Psoas muscle (tissue), 8 donors: ENCODE results near the gene ABHD3. TPM values are rescaled to one million over a fixed set of nuclear protein-coding genes. Genes with fewer than 3 reads are reported as not detected.

Source experiments
- ATAC-seq, 4 donors: fragments of 200-7000 bp; cut with Tn5 transposase; one replicate each; pipeline ENCODE4 v1.9.1; 2020; ENCODE audit warnings: moderate library complexity in 3 of 4, mild to moderate bottlenecking in 2 of 4
- DNase-seq, 2 donors: peaks; one replicate each; pipeline ENCODE4 v3.0.0-alpha.2; 2020
- H3K27ac ChIP-seq: fragments of 200-600 bp; one replicate; pipeline ENCODE4 v1.8.0; 2022
- H3K27me3 ChIP-seq, 3 donors: fragments of 200-600 bp in 1 of 3; one replicate each; pipeline versions ENCODE4 v1.6.1 to v1.8.0; 2013 to 2022; ENCODE audit warnings: low read length in 2 of 3, mild to moderate bottlenecking in 2 of 3, moderate library complexity in 1 of 3; ENCODE audit not compliant: insufficient read depth in 3 of 3
- H3K36me3 ChIP-seq, 2 donors: fragments of 200-600 bp in 1 of 2; one replicate each; pipeline versions ENCODE4 v1.6.1 to v1.8.0; 2013 to 2022; ENCODE audit warnings: low read depth in 1 of 2, mild to moderate bottlenecking in 1 of 2, moderate library complexity in 1 of 2; ENCODE audit not compliant: insufficient read depth in 1 of 2
- H3K4me1 ChIP-seq: fragments of 200-600 bp; one replicate; pipeline ENCODE4 v1.8.0; 2022
- H3K4me3 ChIP-seq: fragments of 200-600 bp; one replicate; pipeline ENCODE4 v1.8.0; 2022; ENCODE audit warnings: mild to moderate bottlenecking
- H3K9me3 ChIP-seq: fragments of 200-600 bp; one replicate; pipeline ENCODE4 v1.8.0; 2022
- WGBS, 3 donors: extraction: QIAGEN DNeasy Blood & Tissue Kit; methylation state at CpG; one replicate each; pipeline versions ENCODE4 v1.1.6 to v1.1.7; 2013; 5-methylcytosine and 5-hydroxymethylcytosine counted together
- intact Hi-C, 2 donors: fragments of 100-400 bp; cut with DNase I; formaldehyde crosslinking; loops; one replicate each; pipeline versions ENCODE4 v1.11.0 to v1.14.2; 2022
- polyA plus RNA-seq, 3 donors: library from polyadenylated mRNA; stranded (reverse); fragments of 200-250 nt; gene quantifications; one replicate each; pipeline ENCODE4 v1.2.3, GENCODE V29; 2013
- total RNA-seq, 4 donors: library from RNA; stranded (reverse); fragmentation: NEBNext Ultra II Directional in 2 of 4; extraction: Animal tissue kit (Norgen Biotek cat#: 25700) in 2 of 4; gene quantifications; one replicate each; pipeline versions ENCODE4 v1.2.1 to v1.2.4, GENCODE V29; 2021 to 2023
- TF ChIP-seq, protein P1 (sequence below): fragments of 200-600 bp; IDR thresholded peaks from one replicate; pipeline ENCODE4 v1.8.0; 2022; ENCODE audit warnings: antibody characterized with exemption
- donor health status: healthy with polysubstance abuse.
- donor health status: DM: no; HTN: no; CAD: no; lungs with moderate emphysema.
- donor health status: Bipolar disorder and iron deficiency.
- donor health status: healthy.
- donor health status: DM: yes; HTN: yes; CAD: no.
- donor health status: DM: no; HTN: no; CAD: no.
- donor health status: DM: no; HTN: no; CAD: no.
- donor health status: DM: yes; HTN: yes; CAD: no.

The ABHD3 gene
- total and polyA plus RNA-seq, 7 donors = 3.8 to 12.4 (median 5.9) TPM

DNA sequence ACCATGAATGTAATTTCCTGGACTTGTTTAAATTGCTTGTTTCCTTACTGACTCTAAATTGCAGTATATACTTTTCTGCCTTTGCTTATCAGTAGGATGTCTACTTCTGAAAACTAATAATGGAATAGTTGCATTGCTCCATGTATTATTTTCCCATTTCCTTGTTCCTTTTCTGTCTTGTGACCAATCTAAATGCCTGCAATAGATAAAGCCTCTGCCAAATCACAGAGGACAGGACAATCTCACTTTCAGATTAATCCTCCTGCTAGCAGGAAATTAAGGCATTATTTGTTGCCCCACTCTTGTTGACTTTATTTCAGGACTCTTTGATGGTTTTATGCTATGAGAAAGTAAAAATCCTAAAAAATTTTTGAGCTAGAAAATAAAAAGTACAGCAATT, 99.4 kb downstream of the ABHD3 start:
- intact Hi-C loops = loop anchor here in 1 of 2 donors (10.0 kb wide), 1 partner anchor 250 kb away; no protein-coding TSS in a partner anchor
- H3K9me3 ChIP-seq = no peaks in the 10 kb centered on the region
- DNase-seq (no peak), ATAC-seq (no peak)
- TF ChIP-seq, protein P1, sequence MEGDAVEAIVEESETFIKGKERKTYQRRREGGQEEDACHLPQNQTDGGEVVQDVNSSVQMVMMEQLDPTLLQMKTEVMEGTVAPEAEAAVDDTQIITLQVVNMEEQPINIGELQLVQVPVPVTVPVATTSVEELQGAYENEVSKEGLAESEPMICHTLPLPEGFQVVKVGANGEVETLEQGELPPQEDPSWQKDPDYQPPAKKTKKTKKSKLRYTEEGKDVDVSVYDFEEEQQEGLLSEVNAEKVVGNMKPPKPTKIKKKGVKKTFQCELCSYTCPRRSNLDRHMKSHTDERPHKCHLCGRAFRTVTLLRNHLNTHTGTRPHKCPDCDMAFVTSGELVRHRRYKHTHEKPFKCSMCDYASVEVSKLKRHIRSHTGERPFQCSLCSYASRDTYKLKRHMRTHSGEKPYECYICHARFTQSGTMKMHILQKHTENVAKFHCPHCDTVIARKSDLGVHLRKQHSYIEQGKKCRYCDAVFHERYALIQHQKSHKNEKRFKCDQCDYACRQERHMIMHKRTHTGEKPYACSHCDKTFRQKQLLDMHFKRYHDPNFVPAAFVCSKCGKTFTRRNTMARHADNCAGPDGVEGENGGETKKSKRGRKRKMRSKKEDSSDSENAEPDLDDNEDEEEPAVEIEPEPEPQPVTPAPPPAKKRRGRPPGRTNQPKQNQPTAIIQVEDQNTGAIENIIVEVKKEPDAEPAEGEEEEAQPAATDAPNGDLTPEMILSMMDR = no peak
- H3K27me3 ChIP-seq = no peaks in the 10 kb centered on the region
- H3K27ac ChIP-seq = no peak overlapping the region
- no peaks in the 10 kb centered on the region for H3K36me3 ChIP-seq
- no peaks in the 10 kb centered on the region for H3K4me1 ChIP-seq
- H3K4me3 ChIP-seq = no peak overlapping the region

DNA sequence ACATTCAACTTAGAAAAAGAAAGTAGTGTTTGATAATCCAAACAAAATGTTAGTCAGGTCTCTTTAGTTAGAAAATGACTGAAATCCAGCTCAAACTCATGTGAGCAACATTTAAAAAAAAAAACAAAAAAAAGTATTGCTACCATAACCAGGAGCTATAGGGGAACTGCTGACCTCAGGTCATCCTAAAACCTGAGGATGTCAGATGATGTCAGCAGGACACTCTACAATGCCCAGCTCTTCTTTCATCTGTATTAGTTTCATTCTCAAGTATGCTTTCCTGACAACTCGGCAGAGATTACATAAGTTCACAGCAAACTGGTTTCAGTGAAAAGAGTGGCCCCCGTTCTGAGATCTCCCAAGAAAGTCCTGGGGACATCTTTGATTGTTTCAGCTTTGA, 99.9 kb downstream of the ABHD3 start:
- no peaks in the 10 kb centered on the region for H3K27me3 ChIP-seq
- no peak overlapping the region for H3K27ac ChIP-seq
- H3K4me3 ChIP-seq = no peak overlapping the region
- ATAC-seq (no peak), DNase-seq (no peak)
- H3K36me3 ChIP-seq = no peaks in the 10 kb centered on the region
- H3K9me3 ChIP-seq = no peaks in the 10 kb centered on the region
- intact Hi-C loops = loop anchor here in 1 of 2 donors (10.0 kb wide), 1 partner anchor 250 kb away; no protein-coding TSS in a partner anchor
- no peaks in the 10 kb centered on the region for H3K4me1 ChIP-seq
- TF ChIP-seq, protein P1 = no peak
- 31 to 54% (median 37%) methylated on average over 2 of the region's 2 CpGs for WGBS, 3 donors

DNA sequence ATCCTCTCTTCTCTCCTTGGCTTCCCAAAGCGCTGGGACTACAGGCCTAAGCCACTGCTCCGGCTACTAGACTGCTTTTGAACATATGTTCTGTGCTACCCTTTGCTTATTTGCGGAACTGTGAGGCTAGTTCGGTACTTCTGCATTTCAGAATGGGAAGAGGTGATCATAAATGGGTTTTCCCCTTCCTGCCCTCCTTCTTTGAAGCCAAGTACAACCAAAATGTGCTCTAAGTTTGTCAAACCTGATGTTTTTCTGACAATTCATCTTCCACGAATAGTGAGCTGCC, 102.3 kb downstream of the ABHD3 start:
- DNase-seq (no peak), ATAC-seq (no peak)
- Histone ChIP-seq H3K9me3 (no peaks in the 10 kb centered on the region), H3K36me3 (no peaks in the 10 kb centered on the region), H3K27ac (peak overlapping the region; percentile 19), H3K4me1 (peaks cover 7% of the 10 kb centered on the region), H3K27me3 (no peaks in the 10 kb centered on the region), H3K4me3 (no peak overlapping the region)
- TF ChIP-seq, protein P1 = no peak
- 85 to 90% (median 88%) methylated on average over 5 of the region's 5 CpGs for WGBS, 3 donors
- intact Hi-C loops = loop anchor here in 1 of 2 donors (10.0 kb wide), 1 partner anchor 253 kb away; no protein-coding TSS in a partner anchor

Other genes with a start within 250 kb of the ABHD3 start
- gene ESCO1, start 104.1 kb downstream of the ABHD3 start, total RNA-seq = 10 to 100 TPM; 10.3 to 19.3 (median 15.7) TPM
- 10 to 100 TPM in 2 of 3 donors, 1 to 10 TPM in 1; 9.9 to 26.7 (median 13.4) TPM for gene ESCO1, start 104.1 kb downstream of the ABHD3 start, polyA plus RNA-seq
- 10 to 100 TPM; 18.4 to 46.8 (median 33.2) TPM for gene SNRPD1, start 92.5 kb downstream of the ABHD3 start, total RNA-seq
- 10 to 100 TPM; 17.7 to 43.5 (median 34.1) TPM for gene SNRPD1, start 92.5 kb downstream of the ABHD3 start, polyA plus RNA-seq
- 10 to 100 TPM; 16.1 to 21.3 (median 19.9) TPM for gene MIB1, start 36.0 kb upstream of the ABHD3 start, total RNA-seq
- 1 to 10 TPM; 2.1 to 3.9 (median 2.7) TPM for gene MIB1, start 36.0 kb upstream of the ABHD3 start, polyA plus RNA-seq